ENCODE results near the gene SLC22A13.
"Not testable (repeated sequence)": the region's sequence is repeated elsewhere in the genome, so short reads cannot be mapped to it uniquely, and the experiment has no call there.

SLC22A13 gene

GRCh38 chr3:38271553-38271952 lies 5.9 kb downstream of the SLC22A13 start:
- TF ChIP-seq POLR2A (IDR thresholded peaks at IDR 0.05; ENCODE audit: low read depth, low read length): no peak
- no peak for DNase-seq (ENCODE audit: insufficient read length, low spot score)

GRCh38 chr3:38274864-38275649 lies 9.4 kb downstream of the SLC22A13 start:
- no peak for TF ChIP-seq POLR2A (IDR thresholded peaks at IDR 0.05; ENCODE audit: low read depth, low read length)
- DNase-seq (ENCODE audit: insufficient read length, low spot score): no peak
- FAIRE-seq: no peak

More at GRCh38 chr3:38271553-38271952, 5.9 kb downstream of the SLC22A13 start:
- no peak for FAIRE-seq

- FAIRE-seq (no peak), DNase-seq (ENCODE audit: insufficient read length, low spot score) (no peak)
- TF ChIP-seq POLR2A (IDR thresholded peaks at IDR 0.05; ENCODE audit: low read depth, low read length): no peak
These were observed 10.0 kb downstream of the SLC22A13 start for GRCh38 chr3:38275658-38276057.

- DNase-seq (ENCODE audit: insufficient read length, low spot score): no peak
- no peak for FAIRE-seq
- TF ChIP-seq POLR2A (IDR thresholded peaks at IDR 0.05; ENCODE audit: low read depth, low read length): no peak
These were observed 10.7 kb downstream of the SLC22A13 start for GRCh38 chr3:38276081-38276916.

- FAIRE-seq (no peak), DNase-seq (ENCODE audit: insufficient read length, low spot score) (no peak)
- TF ChIP-seq POLR2A (IDR thresholded peaks at IDR 0.05; ENCODE audit: low read depth, low read length): no peak
These were observed 11.5 kb downstream of the SLC22A13 start for GRCh38 chr3:38276917-38277630.

GRCh38 chr3:38278841-38279240 lies 13.2 kb downstream of the SLC22A13 start:
- DNase-seq (ENCODE audit: insufficient read length, low spot score) (no peak), FAIRE-seq (no peak)
- no peak for TF ChIP-seq POLR2A (IDR thresholded peaks at IDR 0.05; ENCODE audit: low read depth, low read length)

- DNase-seq (ENCODE audit: insufficient read length, low spot score) (no peak), FAIRE-seq (no peak)
- no peak for TF ChIP-seq POLR2A (IDR thresholded peaks at IDR 0.05; ENCODE audit: low read depth, low read length)
These were observed 16.5 kb downstream of the SLC22A13 start, which contains the start of gene SLC22A14 for GRCh38 chr3:38281895-38282686. Gene SLC22A14 (plus strand): TSS chr3:38282294. CDS start chr3:38306027, 23,733 bp downstream.

- no peak for TF ChIP-seq POLR2A (IDR thresholded peaks at IDR 0.05; ENCODE audit: low read depth, low read length)
- DNase-seq (ENCODE audit: insufficient read length, low spot score) (no peak), FAIRE-seq (no peak)
These were observed 18.5 kb downstream of the SLC22A13 start for GRCh38 chr3:38283810-38284755.

GRCh38 chr3:38284756-38285150 lies 19.1 kb downstream of the SLC22A13 start:
- no peak for TF ChIP-seq POLR2A (IDR thresholded peaks at IDR 0.05; ENCODE audit: low read depth, low read length)
- DNase-seq (ENCODE audit: insufficient read length, low spot score): no peak
- FAIRE-seq: no peak

- not testable (repeated sequence) for DNase-seq (ENCODE audit: insufficient read length, low spot score); FAIRE-seq
These were observed 23.9 kb downstream of the SLC22A13 start for GRCh38 chr3:38289286-38290217.

- DNase-seq (ENCODE audit: insufficient read length, low spot score); FAIRE-seq: not testable (repeated sequence)
These were observed 31.4 kb downstream of the SLC22A13 start for GRCh38 chr3:38297053-38297452.

All from H54 (cell line).